ENCODE data around the gene CALN1.

- no peak for TF ChIP-seq SUZ12 (IDR thresholded peaks at IDR 0.05; ENCODE audit: low read length)
- TF ChIP-seq CHD1 (IDR thresholded peaks at IDR 0.05; ENCODE audit: low read depth, low read length) = no peak
- TF ChIP-seq CTCF (IDR thresholded peaks at IDR 0.05; ENCODE audit: control extremely low read depth in 1 of 3, insufficient read depth in 1 of 3, low read depth in 1 of 3, low read length in 3 of 3) = no peak
- TF ChIP-seq YY1 (IDR thresholded peaks at IDR 0.05; ENCODE audit: low read depth, low read length) = no peak
- TF ChIP-seq MAFK (IDR thresholded peaks at IDR 0.05; ENCODE audit: low read depth, low read length) = no peak
- TF ChIP-seq JUN (IDR thresholded peaks at IDR 0.05; ENCODE audit: low read depth, low read length) = no peak
Observed at GRCh38 chr7:72268796-72269195, 143.3 kb downstream of the CALN1 start.

All from H1 (cell line).